ENCODE results near the gene IGSF22. TPM values are rescaled to one million over a fixed set of nuclear protein-coding genes. Genes with fewer than 3 reads are reported as not detected.

Gene IGSF22
- total RNA-seq, 3 donors from 2014 or later (not counting 1 experiment from before 2014, with no cell fraction given): 0.83 to 1.7 (median 1.2) TPM

GRCh38 chr11:18714443-18714780, 11.6 kb downstream of the IGSF22 start:
- H3K9me3 Mint-ChIP-seq: no peaks in the 10 kb centered on the region
- H3K27ac Mint-ChIP-seq: no peak overlapping the region
- Histone ChIP-seq H3K27ac (ENCODE audit: low read length) (no peak overlapping the region), H3K27me3 (ENCODE audit: control insufficient read depth, insufficient read depth, low read length) (no peaks in the 10 kb centered on the region), H3K9me3 (ENCODE audit: control insufficient read depth, insufficient read depth, low read length) (no peaks in the 10 kb centered on the region), H3K36me3 (ENCODE audit: control insufficient read depth, insufficient read depth, low read length) (no peaks in the 10 kb centered on the region), H3K4me1 (ENCODE audit: control insufficient read depth, insufficient read depth, low read length) (no peaks in the 10 kb centered on the region), H3K4me3 (ENCODE audit: low read length) (no peak overlapping the region)
- intact Hi-C loops (cut with micrococcal nuclease): no loop called here
- DNase-seq (no peak), ATAC-seq (no peak)
- no peaks in the 10 kb centered on the region for H3K36me3 Mint-ChIP-seq
- no peak for TF ChIP-seq CTCF (IDR thresholded peaks at IDR 0.05)
- no peaks in the 10 kb centered on the region for H3K4me1 Mint-ChIP-seq
- WGBS (ENCODE audit: insufficient coverage): 93% methylated on average over 10 of the region's 10 CpGs
- no peak overlapping the region for H3K4me3 Mint-ChIP-seq
- H3K27me3 Mint-ChIP-seq (ENCODE audit: low read depth in 2 of 2): peaks cover 7 to 14% of the 10 kb centered on the region in 2 donors

GRCh38 chr11:18713646-18714442, 12.1 kb downstream of the IGSF22 start:
- Mint-ChIP-seq H3K27me3 (ENCODE audit: low read depth in 2 of 2) (peaks cover 7 to 14% of the 10 kb centered on the region in 2 donors), H3K4me1 (no peaks in the 10 kb centered on the region), H3K9me3 (no peaks in the 10 kb centered on the region), H3K27ac (no peak overlapping the region), H3K36me3 (no peaks in the 10 kb centered on the region), H3K4me3 (no peak overlapping the region)
- Histone ChIP-seq H3K27ac (ENCODE audit: low read length) (no peak overlapping the region), H3K4me3 (ENCODE audit: low read length) (no peak overlapping the region), H3K9me3 (ENCODE audit: control insufficient read depth, insufficient read depth, low read length) (no peaks in the 10 kb centered on the region), H3K4me1 (ENCODE audit: control insufficient read depth, insufficient read depth, low read length) (no peaks in the 10 kb centered on the region), H3K36me3 (ENCODE audit: control insufficient read depth, insufficient read depth, low read length) (no peaks in the 10 kb centered on the region), H3K27me3 (ENCODE audit: control insufficient read depth, insufficient read depth, low read length) (no peaks in the 10 kb centered on the region)
- intact Hi-C loops (cut with micrococcal nuclease): no loop called here
- WGBS (ENCODE audit: insufficient coverage): 88% methylated on average over 26 of the region's 26 CpGs
- ATAC-seq (no peak), DNase-seq (no peak)
- no peak for TF ChIP-seq CTCF (IDR thresholded peaks at IDR 0.05)

GRCh38 chr11:18710545-18710944, 15.4 kb downstream of the IGSF22 start:
- Mint-ChIP-seq H3K27ac (no peak overlapping the region), H3K36me3 (no peaks in the 10 kb centered on the region), H3K4me3 (no peak overlapping the region), H3K4me1 (peaks cover 13 to 15% of the 10 kb centered on the region in 2 donors), H3K9me3 (no peaks in the 10 kb centered on the region), H3K27me3 (ENCODE audit: low read depth in 2 of 2) (peaks cover 9 to 20% of the 10 kb centered on the region in 2 donors)
- no peaks in the 10 kb centered on the region for H3K27me3 ChIP-seq (ENCODE audit: control insufficient read depth, insufficient read depth, low read length)
- no peak for TF ChIP-seq CTCF (IDR thresholded peaks at IDR 0.05)
- intact Hi-C loops (cut with micrococcal nuclease): no loop called here
- H3K4me3 ChIP-seq (ENCODE audit: low read length): no peak overlapping the region
- WGBS (ENCODE audit: insufficient coverage): 93% methylated on average over 5 of the region's 5 CpGs
- ATAC-seq (no peak), DNase-seq (no peak)
- no peaks in the 10 kb centered on the region for H3K36me3 ChIP-seq (ENCODE audit: control insufficient read depth, insufficient read depth, low read length)
- peaks cover 15% of the 10 kb centered on the region for H3K4me1 ChIP-seq (ENCODE audit: control insufficient read depth, insufficient read depth, low read length)
- no peaks in the 10 kb centered on the region for H3K9me3 ChIP-seq (ENCODE audit: control insufficient read depth, insufficient read depth, low read length)
- H3K27ac ChIP-seq (ENCODE audit: low read length): no peak overlapping the region

GRCh38 chr11:18709414-18709813, 16.6 kb downstream of the IGSF22 start:
- no peak for DNase-seq
- Mint-ChIP-seq H3K9me3 (no peaks in the 10 kb centered on the region), H3K4me1 (peaks cover 17 to 24% of the 10 kb centered on the region in 2 donors), H3K4me3 (no peak overlapping the region), H3K27me3 (ENCODE audit: low read depth in 2 of 2) (peaks cover 12 to 22% of the 10 kb centered on the region in 2 donors), H3K27ac (no peak overlapping the region), H3K36me3 (no peaks in the 10 kb centered on the region)
- no peak overlapping the region for H3K27ac ChIP-seq (ENCODE audit: low read length)
- H3K4me1 ChIP-seq (ENCODE audit: control insufficient read depth, insufficient read depth, low read length): peaks cover 19% of the 10 kb centered on the region
- no peak for ATAC-seq
- H3K27me3 ChIP-seq (ENCODE audit: control insufficient read depth, insufficient read depth, low read length): no peaks in the 10 kb centered on the region
- no peak overlapping the region for H3K4me3 ChIP-seq (ENCODE audit: low read length)
- 95% methylated on average over 4 of the region's 4 CpGs for WGBS (ENCODE audit: insufficient coverage)
- no peaks in the 10 kb centered on the region for H3K36me3 ChIP-seq (ENCODE audit: control insufficient read depth, insufficient read depth, low read length)
- H3K9me3 ChIP-seq (ENCODE audit: control insufficient read depth, insufficient read depth, low read length): no peaks in the 10 kb centered on the region
- TF ChIP-seq CTCF (IDR thresholded peaks at IDR 0.05): no peak
- intact Hi-C loops (cut with micrococcal nuclease): no loop called here

Data from natural killer cell (primary cell).